Measurements from ENCODE around the gene PMPCA. TPM values are rescaled to one million over a fixed set of nuclear protein-coding genes. Genes with fewer than 3 reads are reported as not detected.

PMPCA gene
- total RNA-seq, 1 donor from 2014 or later = 80.2 TPM

GRCh38 chr9:136441681-136442245, 31.3 kb downstream of the PMPCA start:
- no peak for ATAC-seq (ENCODE audit: poor library complexity)
- intact Hi-C loops (cut with DNase I) = no loop called here
- DNase-seq = no peak

- DNase-seq = no peak
- intact Hi-C loops (cut with DNase I) = no loop called here
- ATAC-seq (ENCODE audit: poor library complexity) = no peak
These were observed 31.8 kb downstream of the PMPCA start for GRCh38 chr9:136442265-136442664.

GRCh38 chr9:136443087-136443486, 32.6 kb downstream of the PMPCA start:
- intact Hi-C loops (cut with DNase I) = no loop called here
- DNase-seq (no peak), ATAC-seq (ENCODE audit: poor library complexity) (no peak)

DNA sequence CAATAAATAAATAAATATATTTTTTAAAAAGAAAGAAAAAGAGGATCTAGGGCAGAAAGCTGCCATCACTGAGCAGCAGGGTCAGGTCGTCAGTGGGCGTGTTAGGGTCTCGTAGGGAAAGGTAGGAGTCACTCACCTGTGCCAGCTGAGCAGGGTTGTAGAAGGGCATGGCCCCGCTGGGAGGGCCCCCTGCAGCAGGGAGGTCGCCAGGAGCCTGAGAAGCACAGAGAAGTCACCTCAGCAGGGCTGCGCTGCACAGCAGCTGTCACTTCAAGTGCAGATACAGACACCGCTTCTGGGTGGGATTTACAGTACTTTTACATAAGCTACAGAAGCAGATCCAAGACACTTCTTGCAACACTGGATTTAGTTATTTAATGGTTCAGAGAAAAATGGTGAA, 33.2 kb downstream of the PMPCA start:
- intact Hi-C loops (cut with DNase I) = no loop called here
- ATAC-seq (ENCODE audit: poor library complexity) = no peak
- no peak for DNase-seq

DNA sequence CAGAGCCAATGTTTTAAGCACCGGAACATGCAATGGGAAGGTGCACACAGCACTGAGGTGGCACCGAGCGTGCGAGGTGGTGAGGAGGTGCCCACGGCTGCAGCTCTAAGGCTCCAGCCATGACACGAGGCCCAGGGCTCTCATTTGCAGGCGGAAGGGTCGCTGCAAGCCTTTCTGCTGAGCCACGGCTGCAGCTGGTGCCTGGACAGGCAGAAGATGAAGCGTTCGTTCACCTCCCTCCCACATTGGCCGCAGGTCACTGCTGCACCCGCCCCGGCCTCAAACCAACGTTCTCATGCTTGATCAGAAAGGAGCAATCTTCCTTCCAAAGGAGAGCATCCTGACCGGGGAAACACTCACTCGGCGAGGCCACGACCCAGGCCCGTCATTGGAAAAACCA, 33.6 kb downstream of the PMPCA start:
- no peak for DNase-seq
- intact Hi-C loops (cut with DNase I) = no loop called here
- ATAC-seq (ENCODE audit: poor library complexity) = no peak

DNA sequence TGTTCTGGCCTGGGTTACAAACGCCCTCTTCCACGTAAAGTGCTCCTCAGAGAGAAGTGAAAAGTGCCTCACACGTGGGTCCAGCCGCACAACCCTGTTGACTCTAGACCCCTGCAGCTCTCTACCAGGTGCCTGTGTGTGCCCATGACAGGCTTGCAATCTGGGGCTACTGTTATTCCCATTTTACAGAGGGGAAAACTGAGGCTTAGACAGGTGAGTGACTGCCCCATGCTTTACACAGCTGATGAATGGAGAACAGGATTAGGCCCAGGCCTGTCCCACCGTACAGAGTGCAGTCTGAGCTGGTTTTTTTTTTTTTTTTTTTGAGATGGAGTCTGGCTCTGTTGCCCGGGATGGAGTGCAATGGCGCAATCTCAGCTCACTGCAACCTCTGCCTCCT, 35.3 kb downstream of the PMPCA start:
- ATAC-seq (ENCODE audit: poor library complexity) (no peak), DNase-seq (no peak)
- intact Hi-C loops (cut with DNase I) = no loop called here

- DNase-seq = no peak
- intact Hi-C loops (cut with DNase I) = no loop called here
- ATAC-seq (ENCODE audit: poor library complexity) = no peak
These were observed 36.8 kb downstream of the PMPCA start for GRCh38 chr9:136447173-136447778.

GRCh38 chr9:136448655-136449054, 38.2 kb downstream of the PMPCA start:
- DNase-seq (no peak), ATAC-seq (ENCODE audit: poor library complexity) (no peak)
- intact Hi-C loops (cut with DNase I) = no loop called here

DNA sequence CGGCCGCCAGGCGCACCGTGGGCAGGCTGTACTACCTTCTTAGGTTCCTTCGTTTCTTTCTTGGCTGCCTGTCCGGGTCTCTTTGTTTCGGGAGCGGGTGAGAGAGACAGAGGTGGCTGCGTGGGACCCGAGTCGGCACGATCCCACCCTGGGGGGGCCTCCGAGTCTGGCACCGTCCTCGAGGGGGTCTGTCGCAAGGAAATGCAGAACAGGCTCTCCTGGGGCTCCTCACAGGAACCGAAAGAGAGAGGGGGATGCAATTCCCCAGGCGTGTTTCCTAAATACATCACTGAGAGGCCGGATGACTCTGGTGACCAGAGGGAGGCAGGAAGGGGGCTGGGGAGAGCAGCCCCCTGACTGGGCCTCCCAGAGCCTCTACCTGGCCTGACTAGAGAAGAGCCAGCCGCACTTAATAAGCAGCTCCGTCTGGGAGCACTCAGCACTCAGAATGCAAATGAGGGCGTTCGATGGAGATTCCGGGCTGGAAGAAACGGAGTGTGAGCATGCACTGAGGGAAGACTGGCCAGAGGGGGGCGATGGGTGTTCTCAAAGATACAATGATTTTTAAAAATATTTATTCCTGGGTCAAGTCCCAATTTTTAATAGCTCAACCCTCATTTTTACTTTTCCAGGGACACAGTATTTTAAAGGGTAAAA, 40.9 kb downstream of the PMPCA start:
- DNase-seq = no peak
- intact Hi-C loops (cut with DNase I) = no loop called here
- ATAC-seq (ENCODE audit: poor library complexity) = no peak

- ATAC-seq (ENCODE audit: poor library complexity) (no peak), DNase-seq (no peak)
- intact Hi-C loops (cut with DNase I) = no loop called here
These were observed 42.9 kb downstream of the PMPCA start for GRCh38 chr9:136453326-136453725.

- intact Hi-C loops (cut with DNase I) = no loop called here
- DNase-seq (no peak), ATAC-seq (ENCODE audit: poor library complexity) (no peak)
These were observed 43.8 kb downstream of the PMPCA start for GRCh38 chr9:136454026-136454796.

GRCh38 chr9:136455043-136456002, 44.9 kb downstream of the PMPCA start:
- DNase-seq (peak; percentile 33), ATAC-seq (ENCODE audit: poor library complexity) (peak; percentile 23)
- intact Hi-C loops (cut with DNase I) = no loop called here

DNA sequence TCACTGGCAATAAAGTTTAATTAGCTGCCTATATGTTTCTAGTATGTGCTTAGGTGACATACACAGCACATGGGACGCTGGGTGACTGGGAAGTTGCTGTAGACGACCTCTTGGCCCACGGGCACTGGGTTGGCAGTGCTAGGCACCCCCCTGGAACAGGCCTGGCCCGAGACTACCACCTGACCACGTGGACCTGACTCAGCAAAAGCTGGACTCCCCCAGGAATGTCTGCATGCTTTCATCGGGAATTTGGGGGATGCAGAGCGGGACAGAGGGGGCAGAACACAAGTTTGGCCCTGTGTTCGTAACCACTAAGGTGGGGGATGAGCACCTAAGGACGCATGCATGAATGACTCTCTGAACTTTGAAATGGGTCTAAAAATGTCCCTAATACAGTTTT, 45.8 kb downstream of the PMPCA start:
- ATAC-seq (ENCODE audit: poor library complexity) (no peak), DNase-seq (no peak)
- intact Hi-C loops (cut with DNase I) = no loop called here

DNA sequence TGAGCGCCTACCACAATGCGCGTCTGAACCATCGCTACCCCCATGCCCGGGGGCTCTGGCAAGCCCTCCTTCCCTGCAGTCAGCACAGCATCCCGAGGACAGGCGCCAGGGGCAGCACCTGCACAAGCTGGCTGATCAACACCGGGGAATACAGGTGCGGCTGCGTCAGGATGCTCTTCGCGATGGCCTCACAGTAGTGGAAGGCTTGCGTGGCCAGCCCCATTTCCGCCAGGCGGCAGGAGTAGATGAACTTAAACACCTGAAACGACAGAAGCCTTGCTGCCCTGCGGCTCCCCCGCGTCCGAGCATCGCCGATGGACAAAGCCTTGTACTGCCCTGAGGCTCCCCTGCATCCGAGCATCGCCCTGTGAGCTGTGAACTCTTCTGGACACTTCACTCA, 46.9 kb downstream of the PMPCA start:
- no peak for DNase-seq
- no peak for ATAC-seq (ENCODE audit: poor library complexity)
- intact Hi-C loops (cut with DNase I) = no loop called here

DNA sequence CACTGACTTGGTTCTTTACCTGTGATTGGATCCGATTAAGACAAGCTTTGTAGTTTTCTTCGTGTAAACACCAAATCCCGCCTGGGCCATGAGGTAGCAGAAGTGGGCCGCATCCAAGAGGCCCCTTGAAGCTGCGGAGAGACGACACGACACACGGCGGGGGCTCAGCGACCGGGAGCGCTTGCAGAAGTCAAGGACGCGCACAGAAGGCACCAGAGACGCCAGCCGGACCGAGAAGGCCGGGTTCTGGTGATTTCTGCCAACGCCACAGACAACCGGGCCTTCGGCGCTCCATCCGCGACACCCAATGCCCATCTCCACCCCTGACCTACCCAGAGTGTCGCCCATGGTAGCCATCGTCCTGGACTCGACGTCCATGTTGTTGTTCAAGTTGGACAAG, 49.0 kb downstream of the PMPCA start:
- DNase-seq = no peak
- no peak for ATAC-seq (ENCODE audit: poor library complexity)
- intact Hi-C loops (cut with DNase I) = no loop called here

GRCh38 chr9:136460772-136461325, 50.4 kb downstream of the PMPCA start:
- DNase-seq (no peak), ATAC-seq (ENCODE audit: poor library complexity) (no peak)
- intact Hi-C loops (cut with DNase I) = no loop called here

GRCh38 chr9:136462664-136463063, 52.2 kb downstream of the PMPCA start:
- intact Hi-C loops (cut with DNase I) = no loop called here
- no peak for ATAC-seq (ENCODE audit: poor library complexity)
- no peak for DNase-seq

DNA sequence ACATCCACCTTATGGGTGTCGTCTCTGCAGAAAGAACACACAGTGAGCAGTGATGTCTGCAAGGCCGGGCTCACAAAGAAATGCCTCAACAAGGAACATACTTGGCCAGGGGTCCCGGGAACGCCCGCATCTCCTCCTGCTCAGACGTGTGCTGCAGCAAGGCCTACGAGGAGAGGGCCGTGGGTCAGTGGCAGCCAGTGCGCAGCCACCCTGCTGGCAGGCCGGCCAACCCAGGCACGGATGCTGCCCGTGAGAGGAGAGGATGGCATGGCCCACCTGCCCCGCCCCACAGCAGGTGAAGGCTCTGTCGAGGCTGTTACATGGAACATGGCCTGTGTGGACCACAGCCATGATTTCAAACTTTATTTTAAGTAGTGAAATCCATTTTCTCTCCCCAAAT, 53.1 kb downstream of the PMPCA start:
- DNase-seq (no peak), ATAC-seq (ENCODE audit: poor library complexity) (no peak)
- intact Hi-C loops (cut with DNase I) = no loop called here
